ENCODE measurements around the gene DTNBP1. TPM values are rescaled to one million over a fixed set of nuclear protein-coding genes. Genes with fewer than 3 reads are reported as not detected.

Gene DTNBP1
- total and polyA plus RNA-seq, 12 donors = 4.2 to 17.1 (median 9.0) TPM

GRCh38 chr6:15582499-15582898 lies 80.3 kb downstream of the DTNBP1 start:
- TF ChIP-seq POLR2A (IDR thresholded peaks at IDR 0.05) (no peak), CTCF (IDR thresholded peaks at IDR 0.05) (no peak)
- WGBS, 4 donors = 62 to 70% (median 66%) methylated on average over 1 of the region's 1 CpG
- Histone ChIP-seq H3K4me3 (no peak overlapping the region), H3K27ac (no peak overlapping the region), H3K9me3 (replicated peaks in 1 of 3) (no peaks in the 10 kb centered on the region), H3K27me3 (no peaks in the 10 kb centered on the region), H3K36me3 (replicated peaks in 1 of 2) (no peaks in the 10 kb centered on the region), H3K4me1 (replicated peaks in 1 of 2) (no peaks in the 10 kb centered on the region)
- DNase-seq = no peak
- intact Hi-C loops (cut with DNase I) = no loop called here

- H3K36me3 ChIP-seq (replicated peaks in 1 of 2) = no peaks in the 10 kb centered on the region
- H3K27me3 ChIP-seq = no peaks in the 10 kb centered on the region
- intact Hi-C loops (cut with DNase I) = no loop called here
- H3K27ac ChIP-seq = no peak overlapping the region
- H3K4me1 ChIP-seq (replicated peaks in 1 of 2) = no peaks in the 10 kb centered on the region
- H3K9me3 ChIP-seq (replicated peaks in 1 of 3) = no peaks in the 10 kb centered on the region
- TF ChIP-seq CTCF (IDR thresholded peaks at IDR 0.05) (no peak), POLR2A (IDR thresholded peaks at IDR 0.05) (no peak)
- no peak for DNase-seq
- H3K4me3 ChIP-seq = no peak overlapping the region
- 98 to 100% (median 99%) methylated on average over 4 of the region's 4 CpGs for WGBS, 4 donors
Measured at GRCh38 chr6:15581751-15582150, 81.1 kb downstream of the DTNBP1 start.

GRCh38 chr6:15580326-15580725 lies 82.5 kb downstream of the DTNBP1 start:
- no peaks in the 10 kb centered on the region for H3K9me3 ChIP-seq (replicated peaks in 1 of 3)
- H3K4me1 ChIP-seq (replicated peaks in 1 of 2) = no peaks in the 10 kb centered on the region
- no peaks in the 10 kb centered on the region for H3K36me3 ChIP-seq (replicated peaks in 1 of 2)
- H3K27me3 ChIP-seq = no peaks in the 10 kb centered on the region
- intact Hi-C loops (cut with DNase I) = no loop called here
- DNase-seq = no peak
- WGBS, 4 donors = 85 to 98% (median 88%) methylated on average over 2 of the region's 2 CpGs
- TF ChIP-seq CTCF (IDR thresholded peaks at IDR 0.05) (no peak), POLR2A (IDR thresholded peaks at IDR 0.05) (no peak)
- no peak overlapping the region for H3K4me3 ChIP-seq
- no peak overlapping the region for H3K27ac ChIP-seq

- intact Hi-C loops (cut with DNase I) = no loop called here
- Histone ChIP-seq H3K4me1 (replicated peaks in 1 of 2) (no peaks in the 10 kb centered on the region), H3K27ac (no peak overlapping the region), H3K9me3 (replicated peaks in 1 of 3) (no peaks in the 10 kb centered on the region), H3K36me3 (replicated peaks in 1 of 2) (no peaks in the 10 kb centered on the region), H3K4me3 (no peak overlapping the region), H3K27me3 (no peaks in the 10 kb centered on the region)
- TF ChIP-seq CTCF (IDR thresholded peaks at IDR 0.05) (no peak), POLR2A (IDR thresholded peaks at IDR 0.05) (no peak)
- DNase-seq = no peak
- 89 to 92% (median 91%) methylated on average over 3 of the region's 3 CpGs for WGBS, 4 donors
Measured at GRCh38 chr6:15578716-15579391, 84.0 kb downstream of the DTNBP1 start.

Data from adrenal gland (tissue), 12 donors.